Smooth muscle cell (in vitro differentiated cells): ENCODE results near the gene RBM4. TPM values are rescaled to one million over a fixed set of nuclear protein-coding genes. Genes with fewer than 3 reads are reported as not detected.

Experiments used
- DNase-seq: peaks from one replicate; lab custom pipeline; 2025; ENCODE audit not compliant: unreplicated experiment; lab: John Stamatoyannopoulos, UW
- H2AFZ ChIP-seq: fragments of 200-600 bp; sonication (generic); 2 replicates; pipeline ENCODE4 v1.6.0; 2016; ENCODE audit warnings: antibody characterized with exemption, low read depth, mild to moderate bottlenecking
- H3F3A ChIP-seq: fragments of 200-600 bp; sonication (generic); 2 replicates; pipeline ENCODE4 v1.6.0; 2017; ENCODE audit warnings: antibody characterized with exemption, low read depth
- H3K27ac ChIP-seq: fragments of 200-600 bp; sonication (generic); 2 replicates; pipeline ENCODE4 v1.5.1; 2016; ENCODE audit warnings: low read depth, mild to moderate bottlenecking
- H3K27me3 ChIP-seq: fragments of 200-600 bp; sonication (generic); 2 replicates; pipeline ENCODE4 v1.6.1; 2016; ENCODE audit warnings: low read depth, mild to moderate bottlenecking
- H3K36me3 ChIP-seq: fragments of 200-600 bp; sonication (generic); 2 replicates; pipeline ENCODE4 v1.5.1; 2016; ENCODE audit warnings: low read depth
- H3K4me1 ChIP-seq: fragments of 200-600 bp; sonication (generic); 2 replicates; pipeline ENCODE4 v1.5.1; 2016; ENCODE audit warnings: low read depth
- H3K4me2 ChIP-seq: fragments of 200-600 bp; sonication (generic); 2 replicates; pipeline ENCODE4 v1.6.0; 2016; ENCODE audit warnings: mild to moderate bottlenecking
- H3K4me3 ChIP-seq: fragments of 200-600 bp; sonication (generic); 2 replicates; pipeline ENCODE4 v1.5.1; 2016; ENCODE audit warnings: mild to moderate bottlenecking
- H3K79me2 ChIP-seq: fragments of 200-600 bp; sonication (generic); 2 replicates; pipeline ENCODE4 v1.6.0; 2016; ENCODE audit warnings: low read depth, mild to moderate bottlenecking
- H3K9ac ChIP-seq: fragments of 200-600 bp; sonication (generic); 2 replicates; pipeline ENCODE4 v1.6.0; 2016; ENCODE audit warnings: low read depth
- H3K9me3 ChIP-seq: fragments of 200-600 bp; sonication (generic); replicated peaks from 2 replicates; pipeline ENCODE4 v1.5.1; 2016; ENCODE audit warnings: low read depth
- H4K20me1 ChIP-seq: fragments of 200-600 bp; sonication (generic); 2 replicates; pipeline ENCODE4 v1.6.0; 2016; ENCODE audit warnings: low read depth
- CTCF ChIP-seq: fragments of 200-600 bp; sonication (generic); IDR thresholded peaks from 2 replicates; pipeline ENCODE4 v1.5.1; 2017; ENCODE audit warnings: borderline replicate concordance, mild to moderate bottlenecking, antibody characterized with exemption; ENCODE audit not compliant: insufficient read depth, poor library complexity, severe bottlenecking
- WGBS: methylation state at CpG from one replicate; pipeline ENCODE4 v1.1.7; 2016; ENCODE audit warnings: low lambda C conversion rate; 5-methylcytosine and 5-hydroxymethylcytosine counted together
- polyA plus RNA-seq: library from polyadenylated mRNA; unstranded; fragments of >200 nt; fragmentation: Nextera tagmentation; extraction: Ambion mirVana; gene quantifications from 2 replicates; pipeline ENCODE4 v1.2.1, GENCODE V29; 2016
- total RNA-seq: library from RNA; depleted of rRNA; stranded (reverse); fragments of >200 nt; gene quantifications from 2 replicates; pipeline ENCODE4 v1.2.3, GENCODE V29; 2014

RBM4 gene
- total and polyA plus RNA-seq, 2 experiments from 2014 or later, result 121 to 125 TPM

GRCh38 chr11:66677599-66678375 is 39.3 kb downstream of the RBM4 start, which contains the start of gene RBM4B:
Gene RBM4B (minus strand): TSS chr11:66677887. CDS start chr11:66677079, 808 bp downstream.
- peak within 1 kb of the TSS; percentile 98 for H3K27ac ChIP-seq
- H3K27me3 ChIP-seq, result no peaks in the 10 kb centered on the region
- peak within 1 kb of the TSS; percentile 83 for H3K4me3 ChIP-seq
- H3K36me3 ChIP-seq, result no peaks in the 10 kb centered on the region
- no peaks in the 10 kb centered on the region for H3F3A ChIP-seq
- peaks cover 33% of the 10 kb centered on the region for H4K20me1 ChIP-seq
- peaks cover 43% of the 10 kb centered on the region for H3K79me2 ChIP-seq
- DNase-seq, result peak; percentile 94
- no peak for TF ChIP-seq CTCF
- H3K4me1 ChIP-seq, result peaks cover 20% of the 10 kb centered on the region
- peak within 1 kb of the TSS; percentile 71 for H2AFZ ChIP-seq
- peak within 1 kb of the TSS; percentile 92 for H3K4me2 ChIP-seq
- H3K9me3 ChIP-seq, result no peaks in the 10 kb centered on the region
- WGBS, result 2% methylated on average over 49 of the region's 61 CpGs
- peak within 1 kb of the TSS; percentile 97 for H3K9ac ChIP-seq

DNA sequence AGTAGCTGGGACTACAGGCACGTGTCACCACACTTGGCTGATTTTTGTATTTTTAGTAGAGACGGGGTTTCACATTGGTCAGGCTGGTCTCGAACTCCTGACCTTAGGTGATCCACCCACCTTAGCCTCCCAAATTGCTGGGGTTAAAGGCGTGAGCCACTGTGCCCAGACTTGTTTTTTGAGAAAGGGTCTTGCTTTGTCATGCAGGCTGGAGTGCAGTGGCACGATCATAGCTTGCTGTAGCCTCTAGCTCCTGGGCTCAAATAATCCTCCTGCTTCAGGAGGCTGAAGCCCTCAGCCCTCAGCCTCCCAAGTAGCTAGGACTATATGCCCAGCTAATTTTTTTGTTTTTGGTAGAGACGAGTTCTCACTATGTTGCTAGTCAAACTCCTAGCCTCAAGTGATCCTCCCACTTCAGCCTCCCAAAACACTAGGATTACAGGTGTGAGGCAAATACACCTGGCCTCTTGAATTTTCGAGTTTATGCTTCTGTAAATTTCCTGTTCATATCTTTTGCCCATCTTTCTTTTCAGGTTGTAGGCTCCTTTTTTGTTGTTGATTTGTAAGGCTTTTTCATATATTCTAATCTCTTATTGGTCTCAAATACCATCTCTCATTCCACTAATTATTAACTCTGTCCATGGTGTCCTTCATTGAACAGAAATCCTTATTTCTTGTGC is 42.6 kb downstream of the RBM4 start:
- WGBS, result 94% methylated on average over 7 of the region's 7 CpGs
- Histone ChIP-seq H3K4me1 (peaks cover 5% of the 10 kb centered on the region), H3K27ac (no peak overlapping the region), H4K20me1 (peaks cover 3% of the 10 kb centered on the region), H3K27me3 (no peaks in the 10 kb centered on the region), H3F3A (no peaks in the 10 kb centered on the region), H3K36me3 (no peaks in the 10 kb centered on the region), H3K9ac (no peak overlapping the region), H3K4me3 (no peak overlapping the region), H3K79me2 (peaks cover 10% of the 10 kb centered on the region), H3K9me3 (no peaks in the 10 kb centered on the region), H2AFZ (no peak overlapping the region), H3K4me2 (no peak overlapping the region)
- DNase-seq, result no peak
- no peak for TF ChIP-seq CTCF

- H3K36me3 ChIP-seq, result no peaks in the 10 kb centered on the region
- no peaks in the 10 kb centered on the region for H3K4me1 ChIP-seq
- H3K9ac ChIP-seq, result no peak overlapping the region
- H3K4me3 ChIP-seq, result no peak overlapping the region
- H3K27ac ChIP-seq, result no peak overlapping the region
- H2AFZ ChIP-seq, result no peak overlapping the region
- H3K4me2 ChIP-seq, result no peak overlapping the region
- no peaks in the 10 kb centered on the region for H3K79me2 ChIP-seq
- no peaks in the 10 kb centered on the region for H3K9me3 ChIP-seq
- no peaks in the 10 kb centered on the region for H3K27me3 ChIP-seq
- H4K20me1 ChIP-seq, result no peaks in the 10 kb centered on the region
- WGBS, result 96% methylated on average over 8 of the region's 8 CpGs
- H3F3A ChIP-seq, result no peaks in the 10 kb centered on the region
- DNase-seq, result no peak
- TF ChIP-seq CTCF, result no peak
Observed at GRCh38 chr11:66683877-66684276, 45.4 kb downstream of the RBM4 start.
